ENCODE data around the gene COL8A2.

- TF ChIP-seq CTCF (IDR thresholded peaks at IDR 0.05), result no peak
- no peak for TF ChIP-seq POLR2A (IDR thresholded peaks at IDR 0.05)
- TF ChIP-seq POLR2AphosphoS5 (IDR thresholded peaks at IDR 0.05), result no peak
These were observed 29.9 kb upstream of the COL8A2 start for GRCh38 chr1:36154765-36155407.

Data from sigmoid colon (tissue), 4 donors.